SK-N-SH treated with all-trans-retinoic acid at 6 μM for 48 hours (cell line): ENCODE results near the gene PCLO.

Experiments
- ESRRG ChIP-seq: fragments of 250-450 bp; sonication (Bioruptor Pico); IDR thresholded peaks from 2 replicates; pipeline ENCODE4 v1.6.1; 2021; ENCODE audit warnings: mild to moderate bottlenecking
- TF ChIP-seq, protein P1 (sequence below): fragments of 250-450 bp; sonication (Bioruptor Pico); IDR thresholded peaks from 2 replicates; pipeline ENCODE4 v1.5.1; 2020; ENCODE audit warnings: low read depth, mild to moderate bottlenecking, moderate library complexity

DNA sequence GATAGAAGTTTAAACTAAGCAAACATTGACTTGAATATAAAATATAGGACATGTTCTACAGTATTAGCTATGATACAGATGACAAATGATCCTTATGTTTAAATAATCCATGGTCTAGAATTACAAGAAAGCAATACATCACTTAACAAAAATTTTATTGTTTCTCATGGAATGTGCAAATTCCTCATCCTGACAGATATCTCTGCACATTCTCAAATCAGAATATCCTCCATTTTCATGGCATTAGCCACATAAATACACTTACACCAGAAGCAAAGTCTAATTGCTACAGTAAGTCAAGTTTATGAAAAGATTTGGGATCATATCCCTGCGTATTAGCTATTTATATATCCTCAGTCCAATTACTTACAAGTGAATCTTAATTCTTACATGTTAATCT is 57.6 kb downstream of the PCLO start:
- TF ChIP-seq, protein P1, sequence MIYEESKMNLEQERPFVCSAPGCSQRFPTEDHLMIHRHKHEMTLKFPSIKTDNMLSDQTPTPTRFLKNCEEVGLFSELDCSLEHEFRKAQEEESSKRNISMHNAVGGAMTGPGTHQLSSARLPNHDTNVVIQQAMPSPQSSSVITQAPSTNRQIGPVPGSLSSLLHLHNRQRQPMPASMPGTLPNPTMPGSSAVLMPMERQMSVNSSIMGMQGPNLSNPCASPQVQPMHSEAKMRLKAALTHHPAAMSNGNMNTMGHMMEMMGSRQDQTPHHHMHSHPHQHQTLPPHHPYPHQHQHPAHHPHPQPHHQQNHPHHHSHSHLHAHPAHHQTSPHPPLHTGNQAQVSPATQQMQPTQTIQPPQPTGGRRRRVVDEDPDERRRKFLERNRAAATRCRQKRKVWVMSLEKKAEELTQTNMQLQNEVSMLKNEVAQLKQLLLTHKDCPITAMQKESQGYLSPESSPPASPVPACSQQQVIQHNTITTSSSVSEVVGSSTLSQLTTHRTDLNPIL = peak; percentile 79; the same call in 1 of the 2 replicates
- TF ChIP-seq ESRRG (CRISPR knock-in tag) = no peak
